ENCODE data around the gene PRRX2.
A peak's percentile ranks its signal among the peaks of the same experiment; 100 is the strongest.

The PRRX2 gene

DNA sequence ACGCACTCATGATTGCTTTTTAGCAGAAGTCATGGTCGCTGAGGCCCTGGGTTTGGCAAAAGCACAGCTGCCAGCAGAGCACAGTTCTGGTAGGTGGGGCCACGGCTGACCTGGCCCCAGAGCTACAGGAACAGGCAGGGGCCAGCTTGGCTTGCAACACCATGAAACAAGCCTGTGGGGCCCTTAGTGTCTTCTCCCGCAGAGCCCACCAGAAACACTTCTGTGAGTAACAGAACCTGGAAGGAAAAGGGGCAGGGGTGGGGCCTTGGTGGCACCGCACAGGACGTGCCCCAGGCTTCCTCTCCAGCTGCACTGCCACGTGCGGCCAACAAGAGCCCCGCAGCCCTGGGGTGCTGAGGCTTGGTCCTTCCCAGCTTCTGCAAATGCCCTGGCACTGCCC is 28.3 kb upstream of the PRRX2 start:
- no peak for DNase-seq

DNA sequence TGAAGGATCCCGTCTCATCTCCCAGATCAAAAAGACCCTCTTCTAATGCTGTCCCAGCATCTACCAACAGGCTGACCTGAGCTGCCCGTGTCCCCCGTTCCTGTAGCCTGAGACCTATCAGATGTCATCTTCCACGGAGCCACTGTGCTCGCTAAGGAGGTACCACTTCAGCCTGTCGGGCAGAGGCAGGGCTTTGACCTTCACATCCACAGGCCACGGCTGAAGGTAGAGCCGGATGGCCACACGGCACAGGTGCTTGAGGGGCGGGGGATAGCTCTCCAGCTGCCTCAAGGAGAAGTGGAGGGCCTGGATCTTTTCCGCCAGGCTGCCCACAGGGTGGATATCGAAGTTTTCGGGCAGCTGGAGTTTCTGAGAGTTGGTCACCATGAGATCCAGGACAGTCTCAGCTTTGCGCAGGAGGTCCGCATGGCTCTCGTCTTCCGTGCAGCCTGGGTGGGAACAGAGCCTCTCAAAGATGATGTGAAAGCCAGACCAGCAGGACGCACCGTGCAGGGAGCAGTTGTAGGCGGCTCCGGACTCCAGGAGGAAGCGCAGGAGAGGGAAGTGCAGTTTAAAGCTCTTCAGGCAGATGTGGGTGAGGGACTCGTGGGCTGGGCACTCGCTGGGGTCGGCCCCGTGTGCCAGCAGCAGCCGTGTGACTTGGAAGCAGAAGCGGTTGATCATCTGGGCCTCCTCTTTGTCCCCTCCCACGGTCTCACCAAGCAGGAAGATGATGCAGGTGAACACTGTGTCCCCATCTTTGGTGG is 27.6 kb upstream of the PRRX2 start:
- DNase-seq: no peak

DNA sequence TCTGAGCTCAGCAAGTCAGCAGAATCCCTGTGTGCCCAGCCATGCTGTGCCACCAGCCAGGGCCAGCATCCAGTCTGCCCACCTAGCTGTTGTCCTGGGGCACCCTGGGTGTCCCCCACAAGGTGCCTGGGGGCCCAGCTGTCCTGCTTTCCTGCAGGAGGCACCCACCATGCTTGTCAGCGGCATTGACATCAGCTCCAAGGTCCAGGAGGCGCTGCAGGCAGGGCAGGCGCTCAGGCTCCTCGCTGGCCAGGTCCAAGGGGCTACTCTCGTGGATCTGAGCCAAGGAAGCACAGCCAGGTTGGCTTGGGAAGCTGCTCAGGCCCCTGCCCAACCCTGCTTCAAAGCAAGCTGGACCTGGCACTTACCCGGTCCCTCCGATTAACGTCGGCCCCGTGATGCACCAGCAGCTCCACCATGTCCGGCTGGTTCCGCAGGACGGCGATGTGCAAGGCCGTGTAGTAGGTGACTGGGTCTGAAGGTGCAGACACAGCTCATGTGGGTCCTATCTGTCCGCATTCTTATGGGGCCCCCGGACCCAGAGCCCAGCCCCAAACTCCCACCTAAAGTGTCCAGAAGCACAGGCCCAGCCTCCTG is 26.3 kb upstream of the PRRX2 start:
- no peak for DNase-seq

DNA sequence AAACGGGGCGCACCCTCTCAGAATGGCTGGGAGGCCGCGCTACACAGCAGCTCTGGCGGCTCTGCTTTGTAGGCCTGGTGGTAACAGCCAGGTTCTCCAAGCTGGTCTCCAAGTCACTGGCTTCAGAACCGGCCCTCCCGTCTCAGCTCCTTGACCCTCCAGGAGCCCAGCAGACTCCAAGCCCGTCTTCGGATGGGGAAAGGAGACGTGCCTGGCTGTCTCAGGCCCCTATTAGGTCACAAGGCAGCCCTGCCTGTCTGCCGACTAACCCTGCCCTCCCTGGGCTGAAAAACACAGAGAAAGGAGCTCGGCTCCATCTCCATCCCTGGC is 25.7 kb upstream of the PRRX2 start:
- DNase-seq: no peak

GRCh38 chr9:129640086-129640870 is 25.2 kb upstream of the PRRX2 start:
- peak; percentile 72 for DNase-seq

GRCh38 chr9:129640871-129641749 is 24.3 kb upstream of the PRRX2 start:
- no peak for DNase-seq

- DNase-seq: peak; percentile 95
These were observed 23.5 kb upstream of the PRRX2 start, which contains the start of gene ASB6 for GRCh38 chr9:129641750-129642585. TSS of gene ASB6 (minus strand) at chr9:129642151. CDS start at chr9:129641999, 152 bp downstream.

DNA sequence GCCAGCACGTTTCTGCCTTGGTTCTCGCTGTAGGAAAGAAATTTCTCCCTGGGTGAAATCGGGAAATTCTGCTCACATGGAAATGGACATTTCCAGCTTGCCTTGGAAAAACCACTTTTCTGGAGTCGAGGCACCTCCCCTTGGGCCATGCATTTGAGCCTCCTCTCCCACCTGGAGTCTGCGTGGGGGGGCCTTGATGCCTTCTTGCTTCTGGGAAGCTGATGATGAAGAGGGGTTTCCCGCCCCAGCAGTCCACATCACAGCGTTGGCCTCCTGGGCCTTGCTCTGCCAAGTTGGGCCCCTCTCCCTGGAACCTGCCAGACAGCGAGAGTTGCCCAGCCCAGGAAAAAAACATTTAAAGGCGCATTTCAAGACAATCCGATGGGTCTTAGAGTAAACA is 21.7 kb upstream of the PRRX2 start:
- DNase-seq: no peak

DNA sequence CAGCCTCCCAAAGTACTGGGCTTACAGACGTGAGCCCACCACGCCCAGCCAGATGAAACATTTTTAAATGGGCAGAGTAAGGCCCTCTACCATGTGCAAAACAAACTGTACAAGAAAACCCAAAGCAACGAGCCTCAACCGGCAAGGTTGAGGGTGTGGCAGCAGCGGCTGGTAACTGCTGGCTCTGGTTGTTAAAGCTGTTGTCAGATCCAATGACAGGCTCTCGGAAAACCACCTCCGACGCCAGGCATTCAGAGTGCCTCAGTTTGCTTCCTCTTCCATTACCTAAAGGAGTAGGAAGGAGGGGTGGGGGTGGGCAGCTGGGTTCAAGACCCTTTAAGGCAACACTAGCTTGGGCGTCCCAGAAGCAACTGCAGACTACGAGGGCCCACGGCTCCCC is 21.1 kb upstream of the PRRX2 start:
- DNase-seq: no peak

GRCh38 chr9:129644902-129645301 is 20.5 kb upstream of the PRRX2 start:
- no peak for DNase-seq

- DNase-seq: no peak
These were observed 19.2 kb upstream of the PRRX2 start for GRCh38 chr9:129646252-129646651.

DNA sequence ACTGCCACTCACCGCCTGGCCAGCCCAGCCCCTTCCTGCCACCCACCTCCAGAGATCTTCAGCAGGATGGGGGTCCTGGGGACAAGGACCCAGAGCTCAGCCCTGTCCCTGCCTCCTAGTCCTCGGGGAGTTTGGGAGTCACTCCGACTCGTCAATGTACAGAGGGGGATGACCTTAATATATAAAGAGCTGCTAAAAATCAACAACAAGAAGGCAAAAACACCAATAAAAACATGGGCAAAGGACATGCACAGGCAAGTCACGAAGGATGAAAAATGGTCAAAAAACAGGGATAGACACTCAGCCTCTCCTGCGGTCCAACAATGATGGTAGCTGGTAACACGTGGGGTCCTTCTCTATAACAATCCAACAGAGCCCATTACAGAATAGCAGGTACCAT is 18.8 kb upstream of the PRRX2 start:
- DNase-seq: no peak

DNA sequence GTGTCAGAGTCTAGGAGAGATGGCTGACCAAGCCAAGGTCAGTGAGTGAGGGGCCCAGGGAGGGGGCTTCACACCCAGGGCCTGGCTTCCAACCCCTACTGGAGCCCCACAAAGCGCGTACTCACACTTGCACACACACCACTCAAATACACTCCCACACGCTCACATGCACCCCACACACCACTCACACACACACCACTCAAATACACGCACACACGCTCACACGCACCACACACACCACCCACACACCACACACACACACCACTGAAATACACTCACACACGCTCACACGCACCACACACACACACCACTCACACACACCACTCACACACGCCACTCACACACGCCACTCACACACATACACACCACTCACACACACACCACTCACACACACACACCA is 17.8 kb upstream of the PRRX2 start:
- DNase-seq: no peak

- DNase-seq: no peak
These were observed 17.2 kb upstream of the PRRX2 start for GRCh38 chr9:129648092-129648763.

- no peak for DNase-seq
These were observed 16.7 kb upstream of the PRRX2 start for GRCh38 chr9:129648764-129649115.

DNA sequence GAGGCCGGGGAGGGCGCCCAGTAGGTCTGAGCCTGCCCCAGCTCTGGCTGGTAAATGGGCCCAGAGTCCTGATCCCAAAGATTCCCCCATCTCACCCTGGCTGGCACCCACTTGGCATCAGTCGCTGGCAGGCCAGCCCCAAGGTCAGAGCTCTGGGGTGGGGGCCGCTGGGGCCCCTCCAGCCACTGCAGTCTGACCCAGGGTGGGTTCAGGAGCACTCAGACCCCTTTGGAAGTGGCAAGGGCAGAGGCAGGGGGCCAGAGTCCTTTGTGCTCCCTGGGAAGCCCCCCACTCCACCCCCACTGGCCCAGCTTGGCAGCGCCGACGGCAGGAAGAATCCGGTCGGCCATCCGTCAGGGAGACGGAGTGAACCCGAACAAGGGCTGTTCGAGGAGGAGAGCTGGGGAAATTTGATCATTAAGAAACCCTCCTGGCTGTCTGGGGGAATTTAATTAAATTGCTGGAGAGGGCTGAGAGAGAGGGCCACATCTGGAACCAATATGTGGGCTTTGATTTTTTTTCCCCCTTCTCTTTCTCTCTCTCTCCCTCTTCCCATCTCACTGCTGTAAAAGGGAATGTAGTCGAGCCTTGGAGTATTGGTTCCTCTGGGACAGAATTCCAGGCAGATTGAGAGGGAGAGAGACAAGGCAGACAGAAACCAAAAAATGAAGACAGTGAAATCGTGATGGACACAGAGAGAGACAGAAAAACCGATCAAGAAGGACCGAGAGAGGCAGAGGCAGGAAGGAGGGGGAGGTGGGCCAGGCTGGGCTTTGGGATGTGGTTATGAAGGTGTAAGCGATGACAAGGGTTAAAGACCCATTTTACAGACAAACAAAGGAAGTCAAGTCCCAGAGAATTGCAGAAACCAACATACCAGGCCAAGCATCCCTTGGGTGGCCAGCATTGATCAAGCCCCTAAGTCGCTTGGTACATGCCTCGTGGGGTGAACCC is 15.4 kb upstream of the PRRX2 start:
- DNase-seq: peak; percentile 80

DNA sequence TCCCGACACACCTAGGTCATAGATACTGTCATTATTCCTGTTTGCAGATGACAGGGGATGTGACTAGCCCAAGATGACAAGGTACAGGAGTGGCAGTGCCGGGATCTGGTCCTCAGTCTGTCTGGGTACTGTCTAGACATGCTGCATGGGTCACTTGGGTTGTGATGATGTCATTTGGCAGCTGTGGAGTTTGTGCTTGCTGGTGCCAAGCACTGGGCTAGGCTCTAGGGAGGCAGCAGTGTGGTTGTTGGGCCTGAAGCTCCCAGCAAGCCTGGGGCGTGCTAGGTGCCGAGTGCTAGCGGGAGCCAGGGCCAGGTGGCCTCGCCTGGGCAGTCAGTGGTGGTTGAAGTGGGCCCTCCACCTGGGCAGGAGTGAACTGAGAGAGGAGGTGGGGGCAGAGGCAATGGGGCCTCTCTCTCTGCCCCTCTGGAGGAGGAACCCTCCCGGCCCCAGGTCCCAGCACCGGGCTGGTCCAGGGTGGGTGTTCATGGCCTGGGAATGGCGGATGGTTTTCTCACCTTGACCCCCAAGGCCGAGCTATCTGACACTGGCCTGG is 14.7 kb upstream of the PRRX2 start:
- DNase-seq: peak; percentile 39

DNA sequence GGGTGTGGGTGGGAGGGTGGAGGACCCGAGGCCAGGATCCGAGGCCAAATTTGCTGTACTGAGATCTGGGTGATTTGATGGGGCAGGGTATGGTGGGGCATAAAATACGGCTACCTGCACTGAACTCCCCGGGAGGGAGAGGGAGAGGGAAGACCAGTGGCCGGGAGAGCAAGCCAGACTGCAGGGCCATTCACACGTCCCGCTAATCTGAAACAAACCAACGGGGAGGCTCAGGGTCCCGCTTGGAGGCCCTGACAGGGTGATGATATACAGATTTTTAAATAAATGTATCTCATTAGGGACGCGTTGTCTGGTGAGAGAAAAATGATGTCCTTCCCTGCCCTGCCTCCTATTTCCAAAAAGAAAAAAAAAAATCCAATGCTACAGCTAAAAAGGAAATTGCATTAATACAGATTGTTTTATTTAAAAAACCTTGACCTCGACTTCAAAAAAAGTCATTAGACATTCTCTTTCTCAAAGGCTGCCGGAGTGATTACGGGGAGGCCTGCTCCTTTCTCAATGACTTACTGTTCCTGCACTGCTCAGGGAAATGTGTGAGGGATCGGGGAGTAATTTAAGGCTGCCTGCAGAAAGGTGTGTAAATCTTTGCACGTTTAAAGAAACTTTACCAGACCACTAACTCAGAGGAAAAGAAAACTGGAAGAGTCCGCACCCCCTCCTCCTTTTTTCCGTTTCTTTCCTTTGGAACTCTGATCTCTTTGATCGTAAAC is 11.5 kb upstream of the PRRX2 start:
- DNase-seq: no peak

- no peak for DNase-seq
These were observed 10.8 kb upstream of the PRRX2 start for GRCh38 chr9:129654554-129655040.
